Panc1 (cell line): ENCODE results near the gene PDXK.

Experiments
- POLR2AphosphoS5 ChIP-seq: IDR thresholded peaks from 2 replicates; pipeline ENCODE4 v1.6.1; 2012; ENCODE audit warnings: mild to moderate bottlenecking, low read depth, low read length, moderate library complexity
- REST ChIP-seq, 2 experiments: IDR thresholded peaks; 2 replicates each; pipeline ENCODE4 v1.6.1; 2011 to 2012; ENCODE audit warnings: low read depth in 2 of 2, control low read depth in 1 of 2, low read length in 1 of 2, mild to moderate bottlenecking in 1 of 2, moderate library complexity in 1 of 2; ENCODE audit not compliant: insufficient read depth in 1 of 2
- SIN3A ChIP-seq: IDR thresholded peaks from 2 replicates; pipeline ENCODE4 v1.6.1; 2012; ENCODE audit warnings: low read depth, mild to moderate bottlenecking, low read length, moderate library complexity, borderline replicate concordance; ENCODE audit not compliant: insufficient read depth
- TCF7L2 ChIP-seq: IDR thresholded peaks from 2 replicates; pipeline ENCODE4 v1.6.1; 2011; ENCODE audit warnings: mild to moderate bottlenecking, low read depth, low read length, inconsistent platforms
- TF ChIP-seq, protein P1 (sequence below): fragments of 450-650 bp; IDR thresholded peaks from 2 replicates; pipeline ENCODE4 v1.5.1; 2017; ENCODE audit warnings: mild to moderate bottlenecking

- TF ChIP-seq, protein P1, sequence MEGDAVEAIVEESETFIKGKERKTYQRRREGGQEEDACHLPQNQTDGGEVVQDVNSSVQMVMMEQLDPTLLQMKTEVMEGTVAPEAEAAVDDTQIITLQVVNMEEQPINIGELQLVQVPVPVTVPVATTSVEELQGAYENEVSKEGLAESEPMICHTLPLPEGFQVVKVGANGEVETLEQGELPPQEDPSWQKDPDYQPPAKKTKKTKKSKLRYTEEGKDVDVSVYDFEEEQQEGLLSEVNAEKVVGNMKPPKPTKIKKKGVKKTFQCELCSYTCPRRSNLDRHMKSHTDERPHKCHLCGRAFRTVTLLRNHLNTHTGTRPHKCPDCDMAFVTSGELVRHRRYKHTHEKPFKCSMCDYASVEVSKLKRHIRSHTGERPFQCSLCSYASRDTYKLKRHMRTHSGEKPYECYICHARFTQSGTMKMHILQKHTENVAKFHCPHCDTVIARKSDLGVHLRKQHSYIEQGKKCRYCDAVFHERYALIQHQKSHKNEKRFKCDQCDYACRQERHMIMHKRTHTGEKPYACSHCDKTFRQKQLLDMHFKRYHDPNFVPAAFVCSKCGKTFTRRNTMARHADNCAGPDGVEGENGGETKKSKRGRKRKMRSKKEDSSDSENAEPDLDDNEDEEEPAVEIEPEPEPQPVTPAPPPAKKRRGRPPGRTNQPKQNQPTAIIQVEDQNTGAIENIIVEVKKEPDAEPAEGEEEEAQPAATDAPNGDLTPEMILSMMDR = no peak
- no peak for TF ChIP-seq POLR2AphosphoS5
- no peak for TF ChIP-seq REST (IDR thresholded peaks at IDR 0.05; ENCODE audit: insufficient read depth in 1 of 2, low read depth in 2 of 2, low read length in 1 of 2)
- TF ChIP-seq TCF7L2 = no peak
- no peak for TF ChIP-seq SIN3A
Measured at GRCh38 chr21:43687566-43688399, 31.1 kb upstream of the PDXK start.
